Measurements from ENCODE around the gene S100A8.

GRCh38 chr1:153366261-153366660 is 24.6 kb downstream of the S100A8 start:
- no peak for TF ChIP-seq CTCF (IDR thresholded peaks at IDR 0.05; ENCODE audit: extremely low read depth in 1 of 2, insufficient read depth in 1 of 2, low read depth in 1 of 2, low read length in 2 of 2)
- no peak for TF ChIP-seq EZH2 (IDR thresholded peaks at IDR 0.05; ENCODE audit: borderline replicate concordance, low read depth, low read length, severe bottlenecking)
- TF ChIP-seq POLR2AphosphoS5 (IDR thresholded peaks at IDR 0.05; ENCODE audit: insufficient read depth, low read depth, low read length): no peak
- no peak for TF ChIP-seq POLR2A (IDR thresholded peaks at IDR 0.05; ENCODE audit: low read depth, low read length)
- TF ChIP-seq MAX (IDR thresholded peaks at IDR 0.05; ENCODE audit: insufficient read depth, insufficient read length): no peak
- TF ChIP-seq FOS (IDR thresholded peaks at IDR 0.05; ENCODE audit: borderline replicate concordance, insufficient read depth, low read length): no peak
- no peak for TF ChIP-seq MYC (IDR thresholded peaks at IDR 0.05; ENCODE audit: low read depth, low read length)

Data from endothelial cell of umbilical vein (primary cell).